Trophoblast cell (in vitro differentiated cells and primary cell): ENCODE results near the gene SMURF1.

Experiments
- DNase-seq, 2 donors: peaks; one replicate each; pipeline ENCODE4 v3.0.0-alpha.2; 2016
- H2AFZ ChIP-seq: 2 replicates; pipeline ENCODE4 v1.6.1; 2013; ENCODE audit warnings: low read length, moderate library complexity, mild to moderate bottlenecking; ENCODE audit not compliant: insufficient read depth, poor library complexity
- H2AK5ac ChIP-seq: 2 replicates; pipeline ENCODE4 v1.6.1; 2013; ENCODE audit warnings: mild to moderate bottlenecking, low read length
- H2BK120ac ChIP-seq: 2 replicates; pipeline ENCODE4 v1.6.1; 2013; ENCODE audit warnings: low read length, mild to moderate bottlenecking, moderate library complexity; ENCODE audit not compliant: insufficient read depth, poor library complexity
- H2BK12ac ChIP-seq: 2 replicates; pipeline ENCODE4 v1.6.1; 2013; ENCODE audit warnings: mild to moderate bottlenecking, low read length, moderate library complexity
- H2BK5ac ChIP-seq: 2 replicates; pipeline ENCODE4 v1.6.1; 2013; ENCODE audit warnings: low read length, low read depth, moderate library complexity, mild to moderate bottlenecking; ENCODE audit not compliant: poor library complexity
- H3K14ac ChIP-seq: 2 replicates; pipeline ENCODE4 v1.6.1; 2013; ENCODE audit warnings: mild to moderate bottlenecking, low read length
- H3K18ac ChIP-seq: 2 replicates; pipeline ENCODE4 v1.6.1; 2013; ENCODE audit warnings: mild to moderate bottlenecking, low read length
- H3K23ac ChIP-seq: 2 replicates; pipeline ENCODE4 v1.6.1; 2013; ENCODE audit warnings: low read length
- H3K27ac ChIP-seq: 2 replicates; pipeline ENCODE4 v1.5.1; 2013; ENCODE audit warnings: low read depth, mild to moderate bottlenecking, inconsistent platforms, low read length, moderate library complexity
- H3K27me3 ChIP-seq: 2 replicates; pipeline ENCODE4 v1.6.1; 2013; ENCODE audit warnings: inconsistent platforms, mild to moderate bottlenecking, low read length, moderate library complexity; ENCODE audit not compliant: insufficient read depth
- H3K36me3 ChIP-seq, 2 experiments: 1 replicate in 1 of 2; 2 replicates in 1 of 2; pipeline ENCODE4 v1.6.1; 2013; ENCODE audit warnings: low read length in 2 of 2, mild to moderate bottlenecking in 2 of 2, moderate library complexity in 1 of 2; ENCODE audit not compliant: insufficient read depth in 2 of 2, control insufficient read depth in 1 of 2
- H3K4ac ChIP-seq: 2 replicates; pipeline ENCODE4 v1.6.1; 2013; ENCODE audit warnings: low read depth, mild to moderate bottlenecking, low read length, moderate library complexity
- H3K4me1 ChIP-seq, 2 experiments: 1 replicate in 1 of 2; 2 replicates in 1 of 2; pipeline ENCODE4 v1.6.1; 2013; ENCODE audit warnings: low read length in 2 of 2, mild to moderate bottlenecking in 2 of 2, moderate library complexity in 1 of 2; ENCODE audit not compliant: insufficient read depth in 2 of 2, control insufficient read depth in 1 of 2
- H3K4me2 ChIP-seq: 2 replicates; pipeline ENCODE4 v1.6.1; 2013; ENCODE audit warnings: inconsistent platforms, mild to moderate bottlenecking, low read length, moderate library complexity
- H3K4me3 ChIP-seq: 2 replicates; pipeline ENCODE4 v1.5.1; 2013; ENCODE audit warnings: mild to moderate bottlenecking, low read depth, low read length, inconsistent platforms
- H3K79me1 ChIP-seq: one replicate; pipeline ENCODE4 v1.6.1; 2013; ENCODE audit warnings: low read length
- H3K79me2 ChIP-seq: 2 replicates; pipeline ENCODE4 v1.6.1; 2013; ENCODE audit warnings: low read length, mild to moderate bottlenecking; ENCODE audit not compliant: control insufficient read depth, insufficient read depth, poor library complexity
- H3K9ac ChIP-seq: 2 replicates; pipeline ENCODE4 v1.6.1; 2013; ENCODE audit warnings: mild to moderate bottlenecking, low read length
- H3K9me3 ChIP-seq: 2 replicates; pipeline ENCODE4 v1.6.1; 2013; ENCODE audit warnings: low read depth, mild to moderate bottlenecking, control low read depth, inconsistent platforms, low read length; ENCODE audit not compliant: insufficient read depth
- H4K12ac ChIP-seq: 2 replicates; pipeline ENCODE4 v1.6.1; 2013; ENCODE audit warnings: low read depth, mild to moderate bottlenecking, low read length, moderate library complexity
- H4K8ac ChIP-seq: 2 replicates; pipeline ENCODE4 v1.6.1; 2013; ENCODE audit warnings: low read depth, mild to moderate bottlenecking, low read length, moderate library complexity
- H4K91ac ChIP-seq: one replicate; pipeline ENCODE4 v1.6.1; 2013; ENCODE audit warnings: low read depth, mild to moderate bottlenecking, low read length, moderate library complexity
- WGBS: extraction: QIAGEN DNeasy Blood & Tissue Kit; methylation state at CpG from one replicate; pipeline ENCODE4 v1.1.7; 2013; ENCODE audit warnings: missing lambda C conversion rate; ENCODE audit not compliant: insufficient read length, insufficient coverage; ENCODE audit errors: extremely low coverage; 5-methylcytosine and 5-hydroxymethylcytosine counted together

SMURF1 gene

GRCh38 chr7:99011341-99011705, 132.6 kb downstream of the SMURF1 start:
- H3K18ac ChIP-seq = no peak overlapping the region
- H3K27me3 ChIP-seq = no peaks in the 10 kb centered on the region

GRCh38 chr7:99010281-99010680, 133.6 kb downstream of the SMURF1 start:
- H3K27me3 ChIP-seq = no peaks in the 10 kb centered on the region
- H4K12ac ChIP-seq = no peak overlapping the region
- no peak overlapping the region for H3K9ac ChIP-seq
- H3K79me1 ChIP-seq = no peaks in the 10 kb centered on the region
- peaks cover 71 to 81% of the 10 kb centered on the region in 2 experiments for H3K36me3 ChIP-seq
- WGBS = no CpG with 5 or more reads among the region's 9 CpGs
- no peak overlapping the region for H3K4me3 ChIP-seq
- no peak overlapping the region for H3K27ac ChIP-seq
- no peaks in the 10 kb centered on the region for H3K4me1 ChIP-seq
- no peak overlapping the region for H2BK120ac ChIP-seq
- peaks cover 3% of the 10 kb centered on the region for H3K9me3 ChIP-seq
- no peak overlapping the region for H4K8ac ChIP-seq
- DNase-seq = no peak
- H3K4ac ChIP-seq = no peak overlapping the region
- H2AK5ac ChIP-seq = no peak overlapping the region
- no peak overlapping the region for H4K91ac ChIP-seq
- H2BK12ac ChIP-seq = no peak overlapping the region
- no peak overlapping the region for H3K14ac ChIP-seq
- no peak overlapping the region for H2BK5ac ChIP-seq
- H2AFZ ChIP-seq = no peak overlapping the region
- no peak overlapping the region for H3K4me2 ChIP-seq
- no peak overlapping the region for H3K23ac ChIP-seq
- no peak overlapping the region for H3K18ac ChIP-seq
- no peaks in the 10 kb centered on the region for H3K79me2 ChIP-seq

More at GRCh38 chr7:99011341-99011705, 132.6 kb downstream of the SMURF1 start:
- H4K91ac ChIP-seq = no peak overlapping the region
- H3K27ac ChIP-seq = no peak overlapping the region
- H2AFZ ChIP-seq = no peak overlapping the region
- H2BK120ac ChIP-seq = no peak overlapping the region
- H3K4me3 ChIP-seq = no peak overlapping the region
- peaks cover 3% of the 10 kb centered on the region for H3K9me3 ChIP-seq
- no peak overlapping the region for H4K12ac ChIP-seq
- H3K4me1 ChIP-seq = no peaks in the 10 kb centered on the region
- H3K36me3 ChIP-seq = peaks cover 66 to 75% of the 10 kb centered on the region in 2 experiments
- H3K79me1 ChIP-seq = no peaks in the 10 kb centered on the region
- no peak overlapping the region for H3K23ac ChIP-seq
- H3K79me2 ChIP-seq = no peaks in the 10 kb centered on the region
- H3K4ac ChIP-seq = no peak overlapping the region
- H4K8ac ChIP-seq = no peak overlapping the region
- no peak overlapping the region for H2AK5ac ChIP-seq
- DNase-seq = no peak
- no peak overlapping the region for H3K9ac ChIP-seq
- H2BK12ac ChIP-seq = no peak overlapping the region
- no peak overlapping the region for H2BK5ac ChIP-seq
- no peak overlapping the region for H3K4me2 ChIP-seq
- whole genome bisulfite sequencing = no CpG with 5 or more reads among the region's 24 CpGs
- no peak overlapping the region for H3K14ac ChIP-seq

GRCh38 chr7:99008921-99009530, 134.9 kb downstream of the SMURF1 start:
- H2AK5ac ChIP-seq = no peak overlapping the region
- H3K4me2 ChIP-seq = no peak overlapping the region
- no peaks in the 10 kb centered on the region for H3K79me1 ChIP-seq
- no peak overlapping the region for H3K27ac ChIP-seq
- no peak overlapping the region for H3K14ac ChIP-seq
- H2BK5ac ChIP-seq = no peak overlapping the region
- no CpG with 5 or more reads among the region's 11 CpGs for WGBS
- H3K4me3 ChIP-seq = no peak overlapping the region
- H2BK12ac ChIP-seq = no peak overlapping the region
- DNase-seq = no peak
- no peak overlapping the region for H3K23ac ChIP-seq
- H3K79me2 ChIP-seq = no peaks in the 10 kb centered on the region
- no peak overlapping the region for H4K12ac ChIP-seq
- H3K18ac ChIP-seq = no peak overlapping the region
- no peak overlapping the region for H3K9ac ChIP-seq
- H3K36me3 ChIP-seq = peaks cover 71 to 83% of the 10 kb centered on the region in 2 experiments
- no peaks in the 10 kb centered on the region for H3K27me3 ChIP-seq
- H4K91ac ChIP-seq = no peak overlapping the region
- H3K9me3 ChIP-seq = peaks cover 6% of the 10 kb centered on the region
- H3K4me1 ChIP-seq = no peaks in the 10 kb centered on the region
- no peak overlapping the region for H3K4ac ChIP-seq
- no peak overlapping the region for H2AFZ ChIP-seq
- H2BK120ac ChIP-seq = no peak overlapping the region
- H4K8ac ChIP-seq = no peak overlapping the region

GRCh38 chr7:99008181-99008631, 135.7 kb downstream of the SMURF1 start:
- H2BK5ac ChIP-seq = no peak overlapping the region
- peaks cover 66 to 76% of the 10 kb centered on the region in 2 experiments for H3K36me3 ChIP-seq
- H2AK5ac ChIP-seq = no peak overlapping the region
- no CpG with 5 or more reads among the region's 23 CpGs for WGBS
- H3K27ac ChIP-seq = no peak overlapping the region
- H3K14ac ChIP-seq = no peak overlapping the region
- no peak for DNase-seq
- H3K79me2 ChIP-seq = no peaks in the 10 kb centered on the region
- H4K12ac ChIP-seq = no peak overlapping the region
- no peak overlapping the region for H3K9ac ChIP-seq
- H3K4ac ChIP-seq = no peak overlapping the region
- H2BK120ac ChIP-seq = no peak overlapping the region
- H3K23ac ChIP-seq = no peak overlapping the region
- H4K91ac ChIP-seq = no peak overlapping the region
- H3K27me3 ChIP-seq = no peaks in the 10 kb centered on the region
- no peak overlapping the region for H3K4me3 ChIP-seq
- H3K4me1 ChIP-seq = no peaks in the 10 kb centered on the region
- H2BK12ac ChIP-seq = no peak overlapping the region
- H3K4me2 ChIP-seq = no peak overlapping the region
- H3K18ac ChIP-seq = no peak overlapping the region
- no peak overlapping the region for H2AFZ ChIP-seq
- H4K8ac ChIP-seq = no peak overlapping the region
- H3K79me1 ChIP-seq = no peaks in the 10 kb centered on the region
- peaks cover 6% of the 10 kb centered on the region for H3K9me3 ChIP-seq
